ENCODE data around the gene TCEAL3. TPM values are rescaled to one million over a fixed set of nuclear protein-coding genes. Genes with fewer than 3 reads are reported as not detected.
A peak's percentile ranks its signal among the peaks of the same experiment; 100 is the strongest.
"Not testable (repeated sequence)": the region's sequence is repeated elsewhere in the genome, so short reads cannot be mapped to it uniquely, and the experiment has no call there.

The TCEAL3 gene
- polyA plus RNA-seq, 3 donors, result 1.8 to 3.7 (median 2.1) TPM

GRCh38 chrX:103595202-103595601, 12.6 kb upstream of the TCEAL3 start:
- H4K20me1 ChIP-seq (ENCODE audit: insufficient read depth, low read length); intact Hi-C loops (cut with micrococcal nuclease); H3K9ac ChIP-seq (ENCODE audit: insufficient read depth, low read length, poor library complexity, severe bottlenecking); DNase-seq; H3K9me3 ChIP-seq (replicated peaks in 1 of 2; ENCODE audit: control insufficient read depth in 1 of 2, insufficient read depth in 1 of 2, low read length in 2 of 2); H3K4me3 Mint-ChIP-seq; H3K27ac ChIP-seq (ENCODE audit: low read depth in 1 of 2, low read length in 2 of 2); H3K27me3 Mint-ChIP-seq (ENCODE audit: low read depth in 3 of 3); H3K27me3 ChIP-seq (ENCODE audit: control insufficient read depth in 2 of 2, insufficient read depth in 2 of 2, low read length in 2 of 2); H3K4me3 ChIP-seq (replicated peaks in 1 of 3; ENCODE audit: low read depth in 2 of 3, low read length in 3 of 3); H3K36me3 Mint-ChIP-seq; H3K9me3 Mint-ChIP-seq; H3K4me1 ChIP-seq (ENCODE audit: control insufficient read depth in 1 of 2, insufficient read depth in 2 of 2, low read length in 2 of 2); H3K79me2 ChIP-seq (ENCODE audit: insufficient read depth, low read length); H2AFZ ChIP-seq (ENCODE audit: insufficient read depth, low read depth, low read length, poor library complexity, severe bottlenecking); H3K36me3 ChIP-seq (replicated peaks in 1 of 2; ENCODE audit: control insufficient read depth in 1 of 2, insufficient read depth in 2 of 2, low read length in 2 of 2); H3K4me2 ChIP-seq (replicated peaks; ENCODE audit: extremely low read depth, low read length, poor library complexity, severe bottlenecking); H3K4me1 Mint-ChIP-seq: not testable (repeated sequence)
- no CpG with 5 or more reads among the region's 6 CpGs for WGBS (ENCODE audit: insufficient coverage)
- peak overlapping the region in 1 of 7 donors; percentile 3 for H3K27ac Mint-ChIP-seq

GRCh38 chrX:103608306-103608963, 672 bp downstream of the TCEAL3 start:
- H3K4me1 Mint-ChIP-seq, result peaks cover 7% of the 10 kb centered on the region
- TF ChIP-seq CTCF (IDR thresholded peaks at IDR 0.05), result no peak
- no peaks in the 10 kb centered on the region for H3K36me3 ChIP-seq (replicated peaks in 1 of 2; ENCODE audit: control insufficient read depth in 1 of 2, insufficient read depth in 2 of 2, low read length in 2 of 2)
- no peaks in the 10 kb centered on the region for H3K79me2 ChIP-seq (ENCODE audit: insufficient read depth, low read length)
- H3K27ac Mint-ChIP-seq, result peak overlapping the region in 6 of 7 donors; percentile 50 to 90 (median 80)
- intact Hi-C loops (cut with micrococcal nuclease), result no loop called here
- DNase-seq, result peak in 2 of 3 donors; percentile 28 to 37
- peak overlapping the region; percentile 64 for H3K9ac ChIP-seq (ENCODE audit: insufficient read depth, low read length, poor library complexity, severe bottlenecking)
- H3K4me1 ChIP-seq (ENCODE audit: control insufficient read depth in 1 of 2, insufficient read depth in 2 of 2, low read length in 2 of 2), result peaks cover 0 to 7% of the 10 kb centered on the region in 2 donors
- H3K9me3 ChIP-seq (replicated peaks in 1 of 2; ENCODE audit: control insufficient read depth in 1 of 2, insufficient read depth in 1 of 2, low read length in 2 of 2), result no peaks in the 10 kb centered on the region
- H3K9me3 Mint-ChIP-seq, result peaks cover 0 to 5% (median 0%) of the 10 kb centered on the region in 7 donors
- peak overlapping the region; percentile 87 to 90 for H3K4me3 Mint-ChIP-seq
- WGBS (ENCODE audit: insufficient coverage), result 0% methylated on average over 8 of the region's 21 CpGs
- peaks cover 0 to 2% of the 10 kb centered on the region in 2 donors for H3K36me3 Mint-ChIP-seq
- no peaks in the 10 kb centered on the region for H4K20me1 ChIP-seq (ENCODE audit: insufficient read depth, low read length)
- H3K27me3 ChIP-seq (ENCODE audit: control insufficient read depth in 2 of 2, insufficient read depth in 2 of 2, low read length in 2 of 2), result peaks cover 0 to 5% of the 10 kb centered on the region in 2 donors
- peak overlapping the region in 1 of 2 donors; percentile 63 for H3K27ac ChIP-seq (ENCODE audit: low read depth in 1 of 2, low read length in 2 of 2)
- peaks cover 0 to 15% (median 9%) of the 10 kb centered on the region in 3 donors for H3K27me3 Mint-ChIP-seq (ENCODE audit: low read depth in 3 of 3)
- H2AFZ ChIP-seq (ENCODE audit: insufficient read depth, low read depth, low read length, poor library complexity, severe bottlenecking), result peak overlapping the region; percentile 83
- H3K4me3 ChIP-seq (replicated peaks in 1 of 3; ENCODE audit: low read depth in 2 of 3, low read length in 3 of 3), result peak overlapping the region; percentile 75 to 77 (median 76)
- H3K4me2 ChIP-seq (replicated peaks; ENCODE audit: extremely low read depth, low read length, poor library complexity, severe bottlenecking), result peak overlapping the region; percentile 68

All from CD14-positive monocyte (primary cell).